Astrocyte of the cerebellum (primary cell): ENCODE measurements around the gene RASAL1.

Experiments
- DNase-seq: peaks from one replicate; pipeline ENCODE4 v3.0.0-alpha.2; 2011; ENCODE audit warnings: low read depth
- H3K4me3 ChIP-seq: 2 replicates; pipeline ENCODE4 v1.5.1; 2011; ENCODE audit warnings: mild to moderate bottlenecking, low read depth, low read length, moderate library complexity
- CTCF ChIP-seq: IDR thresholded peaks from 2 replicates; pipeline ENCODE4 v1.5.1; 2012; ENCODE audit warnings: low read length, low read depth, moderate library complexity, mild to moderate bottlenecking; ENCODE audit errors: missing control alignments
- in situ Hi-C: cut with HindIII; loops from 2 replicates; pipeline ENCODE4 v1.10.0; 2017; ENCODE audit warnings: low sequenced_read_pairs

The RASAL1 gene

GRCh38 chr12:113170457-113170856 is 34.9 kb upstream of the RASAL1 start:
- DNase-seq: no peak
- in situ Hi-C loops: loop anchor here (25.0 kb wide), 1 partner anchor 108 kb away; the partner anchor contains the start of gene DTX1
- TF ChIP-seq CTCF: no peak
- no peak overlapping the region for H3K4me3 ChIP-seq

- no peak for TF ChIP-seq CTCF
- H3K4me3 ChIP-seq: no peak overlapping the region
- in situ Hi-C loops: loop anchor here (25.0 kb wide), 1 partner anchor 107 kb away; the partner anchor contains the start of gene DTX1
- no peak for DNase-seq
Measured at GRCh38 chr12:113169697-113170096, 34.1 kb upstream of the RASAL1 start.

GRCh38 chr12:113167868-113168267 is 32.3 kb upstream of the RASAL1 start:
- no peak for DNase-seq
- TF ChIP-seq CTCF: no peak
- no peak overlapping the region for H3K4me3 ChIP-seq
- in situ Hi-C loops: loop anchor here (25.0 kb wide), 1 partner anchor 106 kb away; the partner anchor contains the start of gene DTX1

- TF ChIP-seq CTCF: no peak
- in situ Hi-C loops: loop anchor here (25.0 kb wide), 1 partner anchor 103 kb away; the partner anchor contains the start of gene DTX1
- no peak overlapping the region for H3K4me3 ChIP-seq
- DNase-seq: no peak
Measured at GRCh38 chr12:113165521-113166450, 30.2 kb upstream of the RASAL1 start.

GRCh38 chr12:113164014-113164413 is 28.5 kb upstream of the RASAL1 start:
- no peak for DNase-seq
- in situ Hi-C loops: loop anchor here (25.0 kb wide), 1 partner anchor 102 kb away; the partner anchor contains the start of gene DTX1
- TF ChIP-seq CTCF: no peak

GRCh38 chr12:113163030-113163360 is 27.4 kb upstream of the RASAL1 start:
- TF ChIP-seq CTCF: no peak
- in situ Hi-C loops: loop anchor here (25.0 kb wide), 1 partner anchor 101 kb away; the partner anchor contains the start of gene DTX1
- H3K4me3 ChIP-seq: no peak overlapping the region
- no peak for DNase-seq

More at GRCh38 chr12:113164014-113164413, 28.5 kb upstream of the RASAL1 start:
- no peak overlapping the region for H3K4me3 ChIP-seq
